ENCODE data around the gene RYR2.

Gene RYR2

GRCh38 chr1:237309595-237310118 lies 267.7 kb downstream of the RYR2 start:
- DNase-seq (ENCODE audit: extremely low spot score) = no peak
- POLR2A ChIA-PET = no interaction called here
- TF ChIP-seq, protein P1, sequence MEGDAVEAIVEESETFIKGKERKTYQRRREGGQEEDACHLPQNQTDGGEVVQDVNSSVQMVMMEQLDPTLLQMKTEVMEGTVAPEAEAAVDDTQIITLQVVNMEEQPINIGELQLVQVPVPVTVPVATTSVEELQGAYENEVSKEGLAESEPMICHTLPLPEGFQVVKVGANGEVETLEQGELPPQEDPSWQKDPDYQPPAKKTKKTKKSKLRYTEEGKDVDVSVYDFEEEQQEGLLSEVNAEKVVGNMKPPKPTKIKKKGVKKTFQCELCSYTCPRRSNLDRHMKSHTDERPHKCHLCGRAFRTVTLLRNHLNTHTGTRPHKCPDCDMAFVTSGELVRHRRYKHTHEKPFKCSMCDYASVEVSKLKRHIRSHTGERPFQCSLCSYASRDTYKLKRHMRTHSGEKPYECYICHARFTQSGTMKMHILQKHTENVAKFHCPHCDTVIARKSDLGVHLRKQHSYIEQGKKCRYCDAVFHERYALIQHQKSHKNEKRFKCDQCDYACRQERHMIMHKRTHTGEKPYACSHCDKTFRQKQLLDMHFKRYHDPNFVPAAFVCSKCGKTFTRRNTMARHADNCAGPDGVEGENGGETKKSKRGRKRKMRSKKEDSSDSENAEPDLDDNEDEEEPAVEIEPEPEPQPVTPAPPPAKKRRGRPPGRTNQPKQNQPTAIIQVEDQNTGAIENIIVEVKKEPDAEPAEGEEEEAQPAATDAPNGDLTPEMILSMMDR (IDR thresholded peaks at IDR 0.05; ENCODE audit: control extremely low read depth, extremely low read depth, low read depth, missing control alignments) = no peak
- CTCF ChIA-PET = interaction anchor here (1.8 kb wide), 1 partner anchor 18 kb away, joined by 4 read pairs; no protein-coding TSS in a partner anchor

- DNase-seq (ENCODE audit: extremely low spot score) = no peak
- POLR2A ChIA-PET = no interaction called here
- CTCF ChIA-PET = interaction anchor here (1.1 kb wide), 1 partner anchor 14 kb away, joined by 4 read pairs; no protein-coding TSS in a partner anchor
- TF ChIP-seq, protein P1 (IDR thresholded peaks at IDR 0.05; ENCODE audit: control extremely low read depth, extremely low read depth, low read depth, missing control alignments) = no peak
Observed at GRCh38 chr1:237316352-237316751, 274.4 kb downstream of the RYR2 start.

DNA sequence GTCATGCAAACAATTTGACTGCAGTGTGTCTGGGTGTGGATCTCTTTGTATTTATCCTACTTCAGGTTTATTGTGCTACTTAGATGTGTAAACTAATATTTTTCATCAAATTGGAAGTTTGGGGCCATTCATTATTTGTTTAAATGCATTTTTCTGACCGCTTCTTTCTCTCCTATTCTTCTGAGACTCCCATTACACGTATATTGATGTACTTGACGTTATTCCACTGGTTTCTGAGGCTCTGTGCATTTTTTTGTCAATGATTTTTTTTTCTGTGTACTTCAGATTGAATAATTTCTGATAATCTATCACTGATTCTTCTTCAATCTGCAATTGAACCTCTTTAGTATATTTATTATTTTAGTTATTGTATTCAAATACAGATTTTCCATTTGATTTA lies 276.8 kb downstream of the RYR2 start:
- TF ChIP-seq, protein P1 (IDR thresholded peaks at IDR 0.05; ENCODE audit: control extremely low read depth, extremely low read depth, low read depth, missing control alignments) = no peak
- POLR2A ChIA-PET = no interaction called here
- CTCF ChIA-PET = no interaction called here
- DNase-seq (ENCODE audit: extremely low spot score) = no peak

GRCh38 chr1:237320890-237321289 lies 278.9 kb downstream of the RYR2 start:
- TF ChIP-seq, protein P1 (IDR thresholded peaks at IDR 0.05; ENCODE audit: control extremely low read depth, extremely low read depth, low read depth, missing control alignments) = no peak
- ChIA-PET POLR2A (no interaction called here), CTCF (interaction anchor here (1.8 kb wide), 1 partner anchor 23 kb away, joined by 5 read pairs; no protein-coding TSS in a partner anchor)
- DNase-seq (ENCODE audit: extremely low spot score) = no peak

GRCh38 chr1:237324226-237324625 lies 282.2 kb downstream of the RYR2 start:
- CTCF ChIA-PET = interaction anchor here (1.1 kb wide), 1 partner anchor 12 kb away, joined by 3 read pairs; no protein-coding TSS in a partner anchor
- no peak for DNase-seq (ENCODE audit: extremely low spot score)
- TF ChIP-seq, protein P1 (IDR thresholded peaks at IDR 0.05; ENCODE audit: control extremely low read depth, extremely low read depth, low read depth, missing control alignments) = no peak
- POLR2A ChIA-PET = no interaction called here

DNA sequence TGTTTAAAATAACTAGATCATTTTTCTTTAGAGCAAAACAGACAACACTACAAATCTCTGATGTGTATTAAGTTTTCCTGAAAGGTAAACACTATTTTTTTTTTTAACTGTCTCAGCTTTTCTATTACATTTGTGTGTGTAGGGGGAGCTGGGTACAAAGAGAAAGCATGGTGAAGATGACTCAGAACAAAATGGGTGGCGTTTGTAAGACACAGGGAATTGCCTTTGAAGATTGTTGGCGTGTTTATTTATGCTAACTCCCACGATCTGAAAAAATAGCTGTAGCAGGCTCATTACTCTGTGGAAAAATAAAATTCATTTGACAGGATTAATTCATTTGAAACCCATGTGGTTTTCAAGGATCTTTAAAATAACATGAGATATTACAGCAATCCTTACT lies 285.1 kb downstream of the RYR2 start:
- CTCF ChIA-PET = interaction anchor here (1.0 to 1.2 kb wide), 2 partner anchors 18 to 60 kb away, joined by 3 to 4 read pairs; no protein-coding TSS in a partner anchor
- POLR2A ChIA-PET = no interaction called here
- TF ChIP-seq, protein P1 (IDR thresholded peaks at IDR 0.05; ENCODE audit: control extremely low read depth, extremely low read depth, low read depth, missing control alignments) = no peak
- no peak for DNase-seq (ENCODE audit: extremely low spot score)

Data from GM10248 (cell line).